ENCODE results near the gene FCMR. TPM values are rescaled to one million over a fixed set of nuclear protein-coding genes. Genes with fewer than 3 reads are reported as not detected.

The FCMR gene
- total and polyA plus RNA-seq, 9 of the 15 experiments (the other 6 are each of a cell fraction or from before 2014, with no cell fraction given) = 0.11 to 0.82 (median 0.20) TPM; not detected in 5

DNA sequence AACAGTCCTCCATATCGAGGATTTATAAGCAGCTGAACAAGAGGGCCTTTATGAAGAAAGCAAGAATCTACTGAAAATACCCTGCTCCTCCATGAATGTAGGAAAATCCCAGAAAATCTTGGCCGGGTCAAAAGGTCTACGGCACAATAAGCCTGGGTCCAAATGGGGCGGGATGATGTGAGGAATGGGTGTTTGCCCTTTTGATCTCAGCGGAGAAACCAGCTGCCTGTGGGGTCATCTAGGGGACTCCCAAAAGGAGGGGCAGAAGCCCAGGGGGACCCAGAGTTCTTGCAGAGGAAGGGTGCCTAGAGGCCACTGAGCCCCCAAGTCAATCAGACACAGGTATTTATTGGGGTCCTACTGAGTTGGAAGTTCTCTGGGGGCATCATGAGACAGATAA lies 35.9 kb upstream of the FCMR start:
- Histone ChIP-seq H4K20me1 (replicated peaks; ENCODE audit: control insufficient read depth, insufficient read depth, low read length) (no peaks in the 10 kb centered on the region), H3K4me1 (replicated peaks in 1 of 2; ENCODE audit: control insufficient read depth in 2 of 2, insufficient read depth in 2 of 2, low read length in 2 of 2) (peaks cover 11 to 25% of the 10 kb centered on the region in 2 experiments; a peak in 4 of 5 replicates), H3K4me2 (ENCODE audit: insufficient read depth, low read length) (no peak overlapping the region), H2AFZ (ENCODE audit: low read depth, low read length) (no peak overlapping the region), H3K9ac (ENCODE audit: insufficient read depth in 1 of 2, low read depth in 2 of 2, low read length in 2 of 2) (no peak overlapping the region), H3K27me3 (ENCODE audit: control insufficient read depth in 2 of 2, insufficient read depth in 2 of 2, low read length in 2 of 2) (no peaks in the 10 kb centered on the region), H3K36me3 (ENCODE audit: control insufficient read depth, insufficient read depth, low read length) (no peaks in the 10 kb centered on the region), H3K9me1 (ENCODE audit: control insufficient read depth, insufficient read depth, low read length) (no peaks in the 10 kb centered on the region), H3K9me3 (replicated peaks; ENCODE audit: control insufficient read depth, insufficient read depth, low read depth, low read length) (no peaks in the 10 kb centered on the region), H3K79me2 (ENCODE audit: control insufficient read depth, insufficient read depth, low read length) (no peaks in the 10 kb centered on the region), H3K4me3 (no peak overlapping the region), H3K27ac (ENCODE audit: extremely low read depth, low read depth, low read length) (no peak overlapping the region)
- WGBS (ENCODE audit: insufficient coverage, low coverage, missing lambda C conversion rate) = 59% methylated on average over 4 of the region's 5 CpGs
- ChIA-PET POLR2A (interaction anchor here (0.6 to 1.1 kb wide), 2 partner anchors 337 to 1023 kb away, joined by 3 read pairs; no protein-coding TSS in a partner anchor), CTCF (ENCODE audit: low intra/inter-chr PET ratio) (no interaction called here)
- no peak for DNase-seq (ENCODE audit: extremely low read depth in 1 of 4, low spot score in 3 of 4)
- intact Hi-C loops (cut with micrococcal nuclease) (no loop called here), in situ Hi-C loops (cut with MboI) (no loop called here)
- no peak for FAIRE-seq
- BruUV-seq (replicated peaks) = no TSS peak
- no peak for ATAC-seq
- TF ChIP-seq, protein P1, sequence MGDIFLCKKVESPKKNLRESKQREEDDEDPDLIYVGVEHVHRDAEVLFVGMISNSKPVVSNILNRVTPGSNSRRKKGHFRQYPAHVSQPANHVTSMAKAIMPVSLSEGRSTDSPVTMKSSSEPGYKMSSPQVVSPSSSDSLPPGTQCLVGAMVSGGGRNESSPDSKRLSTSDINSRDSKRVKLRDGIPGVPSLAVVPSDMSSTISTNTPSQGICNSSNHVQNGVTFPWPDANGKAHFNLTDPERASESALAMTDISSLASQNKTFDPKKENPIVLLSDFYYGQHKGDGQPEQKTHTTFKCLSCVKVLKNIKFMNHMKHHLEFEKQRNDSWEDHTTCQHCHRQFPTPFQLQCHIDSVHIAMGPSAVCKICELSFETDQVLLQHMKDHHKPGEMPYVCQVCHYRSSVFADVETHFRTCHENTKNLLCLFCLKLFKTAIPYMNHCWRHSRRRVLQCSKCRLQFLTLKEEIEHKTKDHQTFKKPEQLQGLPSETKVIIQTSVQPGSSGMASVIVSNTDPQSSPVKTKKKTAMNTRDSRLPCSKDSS (IDR thresholded peaks at IDR 0.05; ENCODE audit: low read depth, partially characterized antibody) = no peak
- no peak for TF ChIP-seq GTF2F1 (IDR thresholded peaks at IDR 0.05; ENCODE audit: low read depth, low read length)
- TF ChIP-seq, protein P2, sequence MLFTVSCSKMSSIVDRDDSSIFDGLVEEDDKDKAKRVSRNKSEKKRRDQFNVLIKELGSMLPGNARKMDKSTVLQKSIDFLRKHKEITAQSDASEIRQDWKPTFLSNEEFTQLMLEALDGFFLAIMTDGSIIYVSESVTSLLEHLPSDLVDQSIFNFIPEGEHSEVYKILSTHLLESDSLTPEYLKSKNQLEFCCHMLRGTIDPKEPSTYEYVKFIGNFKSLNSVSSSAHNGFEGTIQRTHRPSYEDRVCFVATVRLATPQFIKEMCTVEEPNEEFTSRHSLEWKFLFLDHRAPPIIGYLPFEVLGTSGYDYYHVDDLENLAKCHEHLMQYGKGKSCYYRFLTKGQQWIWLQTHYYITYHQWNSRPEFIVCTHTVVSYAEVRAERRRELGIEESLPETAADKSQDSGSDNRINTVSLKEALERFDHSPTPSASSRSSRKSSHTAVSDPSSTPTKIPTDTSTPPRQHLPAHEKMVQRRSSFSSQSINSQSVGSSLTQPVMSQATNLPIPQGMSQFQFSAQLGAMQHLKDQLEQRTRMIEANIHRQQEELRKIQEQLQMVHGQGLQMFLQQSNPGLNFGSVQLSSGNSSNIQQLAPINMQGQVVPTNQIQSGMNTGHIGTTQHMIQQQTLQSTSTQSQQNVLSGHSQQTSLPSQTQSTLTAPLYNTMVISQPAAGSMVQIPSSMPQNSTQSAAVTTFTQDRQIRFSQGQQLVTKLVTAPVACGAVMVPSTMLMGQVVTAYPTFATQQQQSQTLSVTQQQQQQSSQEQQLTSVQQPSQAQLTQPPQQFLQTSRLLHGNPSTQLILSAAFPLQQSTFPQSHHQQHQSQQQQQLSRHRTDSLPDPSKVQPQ (CRISPR knock-in tag; IDR thresholded peaks at IDR 0.05; ENCODE audit: borderline replicate concordance) = no peak

All from K562 (cell line).